Chondrocyte (in vitro differentiated cells): Measurements from ENCODE around the gene APOBEC2. TPM values are rescaled to one million over a fixed set of nuclear protein-coding genes. Genes with fewer than 3 reads are reported as not detected.

Experiments
- DNase-seq: peaks from one replicate; pipeline ENCODE4 v3.0.0; 2021; ENCODE audit warnings: mixed read lengths, low spot score
- H3K27ac Mint-ChIP-seq: one replicate; pipeline ENCODE4 v1.8.0; 2021; ENCODE audit warnings: mild to moderate bottlenecking, moderate library complexity, mixed read lengths; ENCODE audit not compliant: unreplicated experiment
- H3K27me3 Mint-ChIP-seq: 2 replicates; pipeline ENCODE4 v1.8.0; 2021; ENCODE audit warnings: low read depth, mixed read lengths
- H3K36me3 Mint-ChIP-seq: 2 replicates; pipeline ENCODE4 v1.8.0; 2021; ENCODE audit warnings: low read depth, mixed read lengths
- H3K4me1 Mint-ChIP-seq: 2 replicates; pipeline ENCODE4 v1.8.0; 2021; ENCODE audit warnings: low read depth, mild to moderate bottlenecking, mixed read lengths
- H3K4me3 Mint-ChIP-seq: one replicate; pipeline ENCODE4 v1.8.0; 2021; ENCODE audit warnings: mild to moderate bottlenecking, moderate library complexity, mixed read lengths; ENCODE audit not compliant: unreplicated experiment
- H3K9me3 Mint-ChIP-seq: 2 replicates; pipeline ENCODE4 v1.8.0; 2021; ENCODE audit warnings: low read depth, mixed read lengths
- total RNA-seq: library from RNA; stranded (reverse); gene quantifications from 3 replicates; pipeline ENCODE4 v1.2.1, GENCODE V29; 2021
- TF ChIP-seq, protein P1 (sequence below): fragments of 200-600 bp; sonication (generic); IDR thresholded peaks from 2 replicates; pipeline ENCODE4 v1.5.0; 2021; ENCODE audit warnings: antibody characterized with exemption, mild to moderate bottlenecking, moderate library complexity

APOBEC2 gene
- total RNA-seq, 1 donor from 2014 or later, result not detected

DNA sequence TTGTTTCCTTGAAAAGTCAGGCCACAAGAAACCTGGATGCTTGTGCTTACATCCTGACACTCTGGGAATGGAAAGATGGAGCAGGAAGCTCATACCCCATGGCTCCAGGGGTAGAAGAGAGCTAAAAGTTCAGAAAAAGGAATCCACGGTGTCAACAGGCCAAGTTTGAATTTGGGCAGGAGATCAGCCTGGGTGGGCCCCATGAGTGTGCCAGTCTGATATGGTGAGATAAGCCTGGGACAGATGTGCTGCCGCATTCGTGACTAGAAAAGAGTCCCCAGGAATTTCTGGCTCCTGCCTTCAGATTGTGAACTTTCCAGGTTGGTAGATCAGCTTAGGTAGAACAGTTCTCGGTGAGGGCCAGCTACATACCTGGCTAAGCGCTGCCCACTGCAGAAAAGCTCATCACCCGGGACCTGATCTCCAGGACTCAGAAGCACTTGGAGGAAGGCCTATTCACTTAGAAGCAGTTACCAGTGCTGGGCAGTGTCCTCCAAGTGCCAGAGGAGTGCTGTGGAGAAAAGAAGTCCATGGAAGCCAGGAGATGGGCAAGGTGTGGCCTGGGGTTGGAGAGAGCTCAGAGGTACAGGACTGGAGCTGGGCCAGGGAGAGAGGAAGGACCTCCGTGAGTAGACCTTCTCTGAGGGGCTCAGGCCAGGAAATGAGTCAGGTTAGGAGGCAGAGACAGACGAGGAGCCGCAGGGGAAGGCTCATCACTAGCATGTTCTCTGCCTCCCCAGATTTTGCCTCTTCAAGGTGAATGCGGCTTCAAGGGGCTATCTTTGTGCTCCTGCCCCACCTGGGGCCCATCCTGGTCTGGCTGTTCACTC lies 10.6 kb upstream of the APOBEC2 start, which contains the start of gene TSPO2:
Gene TSPO2 (plus strand): TSS at position 242 of the 830 bp plus-strand sequence. CDS start 519 bp downstream, at position 761.
- no peak within 1 kb of the TSS for H3K27ac Mint-ChIP-seq

GRCh38 chr6:41043151-41043550 lies 9.9 kb upstream of the APOBEC2 start:
- TF ChIP-seq, protein P1, sequence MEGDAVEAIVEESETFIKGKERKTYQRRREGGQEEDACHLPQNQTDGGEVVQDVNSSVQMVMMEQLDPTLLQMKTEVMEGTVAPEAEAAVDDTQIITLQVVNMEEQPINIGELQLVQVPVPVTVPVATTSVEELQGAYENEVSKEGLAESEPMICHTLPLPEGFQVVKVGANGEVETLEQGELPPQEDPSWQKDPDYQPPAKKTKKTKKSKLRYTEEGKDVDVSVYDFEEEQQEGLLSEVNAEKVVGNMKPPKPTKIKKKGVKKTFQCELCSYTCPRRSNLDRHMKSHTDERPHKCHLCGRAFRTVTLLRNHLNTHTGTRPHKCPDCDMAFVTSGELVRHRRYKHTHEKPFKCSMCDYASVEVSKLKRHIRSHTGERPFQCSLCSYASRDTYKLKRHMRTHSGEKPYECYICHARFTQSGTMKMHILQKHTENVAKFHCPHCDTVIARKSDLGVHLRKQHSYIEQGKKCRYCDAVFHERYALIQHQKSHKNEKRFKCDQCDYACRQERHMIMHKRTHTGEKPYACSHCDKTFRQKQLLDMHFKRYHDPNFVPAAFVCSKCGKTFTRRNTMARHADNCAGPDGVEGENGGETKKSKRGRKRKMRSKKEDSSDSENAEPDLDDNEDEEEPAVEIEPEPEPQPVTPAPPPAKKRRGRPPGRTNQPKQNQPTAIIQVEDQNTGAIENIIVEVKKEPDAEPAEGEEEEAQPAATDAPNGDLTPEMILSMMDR, result no peak

More for the DNA sequence above, 10.6 kb upstream of the APOBEC2 start, which contains the start of gene TSPO2:
- Mint-ChIP-seq H3K27me3 (peaks cover 6% of the 10 kb centered on the region), H3K36me3 (no peaks in the 10 kb centered on the region), H3K9me3 (no peaks in the 10 kb centered on the region), H3K4me3 (no peak within 1 kb of the TSS), H3K4me1 (peaks cover 9% of the 10 kb centered on the region)
- no peak for DNase-seq
- TF ChIP-seq, protein P1, result no peak

DNA sequence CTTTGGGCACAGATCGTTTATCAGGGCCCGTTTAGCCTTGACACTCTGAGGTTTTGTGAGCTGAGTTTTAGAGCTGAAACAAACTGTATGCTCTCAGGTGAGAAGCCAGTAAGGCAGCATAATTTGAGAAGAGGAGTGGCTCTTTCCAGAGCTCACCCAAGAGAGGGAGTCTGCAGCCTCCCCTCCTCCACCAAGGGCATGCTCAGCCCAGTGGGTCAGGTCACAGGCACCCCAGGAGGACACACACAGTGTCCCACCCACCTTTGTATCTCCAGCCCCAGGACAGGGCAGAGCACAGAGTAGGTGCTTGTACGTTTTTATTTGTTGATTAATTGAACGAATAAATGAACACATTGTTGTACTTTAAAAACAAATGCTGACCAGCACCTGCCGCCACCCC lies 7.3 kb upstream of the APOBEC2 start:
- Mint-ChIP-seq H3K36me3 (no peaks in the 10 kb centered on the region), H3K9me3 (no peaks in the 10 kb centered on the region), H3K27ac (no peak overlapping the region), H3K4me1 (peaks cover 19% of the 10 kb centered on the region), H3K4me3 (no peak overlapping the region), H3K27me3 (peaks cover 5% of the 10 kb centered on the region)
- DNase-seq, result no peak
- TF ChIP-seq, protein P1, result no peak

More at GRCh38 chr6:41043151-41043550, 9.9 kb upstream of the APOBEC2 start:
- Mint-ChIP-seq H3K9me3 (no peaks in the 10 kb centered on the region), H3K27ac (no peak overlapping the region), H3K36me3 (no peaks in the 10 kb centered on the region), H3K4me3 (no peak overlapping the region), H3K27me3 (peaks cover 5% of the 10 kb centered on the region), H3K4me1 (peaks cover 9% of the 10 kb centered on the region)
- DNase-seq, result no peak

DNA sequence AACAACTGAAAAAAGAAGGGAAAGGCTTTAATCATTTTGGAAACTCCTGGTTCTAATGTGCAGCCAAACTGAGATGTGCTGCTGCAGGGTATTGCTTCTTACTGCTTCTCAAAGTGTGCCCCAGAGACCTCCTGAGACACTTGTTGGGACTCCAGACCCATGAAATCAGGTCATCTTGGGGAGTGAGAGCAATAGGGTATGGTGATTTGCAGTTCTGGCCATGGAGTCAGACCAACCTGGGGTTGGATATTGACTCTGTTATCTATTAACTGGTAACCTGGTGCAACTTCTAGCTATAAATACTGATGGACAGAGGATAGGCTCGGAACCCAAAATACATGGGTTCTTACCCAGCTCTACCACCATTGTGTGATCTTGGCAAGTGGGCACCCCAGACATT lies 6.9 kb upstream of the APOBEC2 start:
- Mint-ChIP-seq H3K9me3 (no peaks in the 10 kb centered on the region), H3K4me3 (no peak overlapping the region), H3K27me3 (peaks cover 5% of the 10 kb centered on the region), H3K36me3 (no peaks in the 10 kb centered on the region), H3K27ac (no peak overlapping the region), H3K4me1 (peaks cover 17% of the 10 kb centered on the region)
- no peak for DNase-seq
- TF ChIP-seq, protein P1, result no peak

- TF ChIP-seq, protein P1, result no peak
- peaks cover 21% of the 10 kb centered on the region for H3K4me1 Mint-ChIP-seq
- no peak overlapping the region for H3K4me3 Mint-ChIP-seq
- H3K36me3 Mint-ChIP-seq, result no peaks in the 10 kb centered on the region
- peaks cover 5% of the 10 kb centered on the region for H3K27me3 Mint-ChIP-seq
- no peaks in the 10 kb centered on the region for H3K9me3 Mint-ChIP-seq
- no peak overlapping the region for H3K27ac Mint-ChIP-seq
- DNase-seq, result no peak
These were observed 5.7 kb upstream of the APOBEC2 start for GRCh38 chr6:41047306-41047705.
